Measurements from ENCODE around the gene OSTF1. TPM values are rescaled to one million over a fixed set of nuclear protein-coding genes. Genes with fewer than 3 reads are reported as not detected.

The OSTF1 gene
- total RNA-seq, 1 experiment from 2014 or later = 17.8 TPM

DNA sequence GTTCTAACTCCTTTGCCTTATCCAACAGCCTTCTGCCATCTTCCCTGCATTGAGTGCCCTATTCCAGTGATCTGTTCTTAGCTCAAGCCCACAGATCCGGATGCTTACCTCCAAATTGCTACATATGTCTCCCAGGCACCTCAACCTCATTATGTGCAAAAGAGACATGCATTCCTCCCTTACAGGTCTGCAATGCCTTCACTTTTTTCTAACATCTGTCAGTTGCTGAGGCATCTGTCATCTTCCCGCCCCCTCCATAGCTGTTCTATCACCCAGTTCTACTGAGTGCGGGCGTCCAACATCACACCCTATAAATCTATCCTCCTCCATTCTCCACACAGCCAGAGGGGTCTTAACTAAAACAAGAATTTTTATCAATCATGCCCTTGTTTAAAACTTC is 20.4 kb upstream of the OSTF1 start (continued):
- TF ChIP-seq, protein P1, sequence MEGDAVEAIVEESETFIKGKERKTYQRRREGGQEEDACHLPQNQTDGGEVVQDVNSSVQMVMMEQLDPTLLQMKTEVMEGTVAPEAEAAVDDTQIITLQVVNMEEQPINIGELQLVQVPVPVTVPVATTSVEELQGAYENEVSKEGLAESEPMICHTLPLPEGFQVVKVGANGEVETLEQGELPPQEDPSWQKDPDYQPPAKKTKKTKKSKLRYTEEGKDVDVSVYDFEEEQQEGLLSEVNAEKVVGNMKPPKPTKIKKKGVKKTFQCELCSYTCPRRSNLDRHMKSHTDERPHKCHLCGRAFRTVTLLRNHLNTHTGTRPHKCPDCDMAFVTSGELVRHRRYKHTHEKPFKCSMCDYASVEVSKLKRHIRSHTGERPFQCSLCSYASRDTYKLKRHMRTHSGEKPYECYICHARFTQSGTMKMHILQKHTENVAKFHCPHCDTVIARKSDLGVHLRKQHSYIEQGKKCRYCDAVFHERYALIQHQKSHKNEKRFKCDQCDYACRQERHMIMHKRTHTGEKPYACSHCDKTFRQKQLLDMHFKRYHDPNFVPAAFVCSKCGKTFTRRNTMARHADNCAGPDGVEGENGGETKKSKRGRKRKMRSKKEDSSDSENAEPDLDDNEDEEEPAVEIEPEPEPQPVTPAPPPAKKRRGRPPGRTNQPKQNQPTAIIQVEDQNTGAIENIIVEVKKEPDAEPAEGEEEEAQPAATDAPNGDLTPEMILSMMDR (IDR thresholded peaks at IDR 0.05) = no peak
- TF ChIP-seq ZNF423 (CRISPR knock-in tag; IDR thresholded peaks at IDR 0.05) (no peak), CBFB (CRISPR knock-in tag; IDR thresholded peaks at IDR 0.05; ENCODE audit: low read depth) (no peak), KAT7 (CRISPR knock-in tag; IDR thresholded peaks at IDR 0.05; ENCODE audit: borderline replicate concordance) (no peak)

DNA sequence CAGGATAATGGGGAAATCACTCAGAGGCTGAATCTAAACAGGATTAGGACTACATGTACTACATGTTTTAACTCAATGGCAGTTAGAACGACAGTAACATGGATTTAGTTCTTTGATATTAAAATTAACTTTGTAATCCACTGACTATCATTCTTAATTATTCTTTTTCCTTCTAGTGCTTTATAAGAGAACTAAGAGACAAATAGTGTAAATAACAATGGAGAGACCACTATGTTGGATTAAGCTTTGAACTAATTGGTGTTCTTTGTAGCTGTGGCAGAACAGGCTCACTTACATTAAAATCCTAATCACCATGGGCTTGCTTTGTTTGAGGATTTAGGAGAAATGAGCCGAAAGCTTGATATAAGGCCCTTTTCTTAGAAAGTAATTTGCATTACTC is 19.1 kb upstream of the OSTF1 start:
- CTCF ChIA-PET = no interaction called here
- Mint-ChIP-seq H3K27ac (no peak overlapping the region), H3K4me3 (no peak overlapping the region), H3K4me1 (peaks cover 19% of the 10 kb centered on the region), H3K27me3 (ENCODE audit: low read depth) (no peaks in the 10 kb centered on the region), H3K36me3 (no peaks in the 10 kb centered on the region), H3K9me3 (no peaks in the 10 kb centered on the region)
- ATAC-seq = no peak
- TF ChIP-seq ETV6 (CRISPR knock-in tag; IDR thresholded peaks at IDR 0.05) (no peak), CBFB (CRISPR knock-in tag; IDR thresholded peaks at IDR 0.05; ENCODE audit: low read depth) (no peak), ZNF396 (CRISPR knock-in tag; IDR thresholded peaks at IDR 0.05; ENCODE audit: borderline replicate concordance) (no peak), TCF7 (CRISPR knock-in tag; IDR thresholded peaks at IDR 0.05; ENCODE audit: low read depth) (no peak), FOXK1 (CRISPR knock-in tag; IDR thresholded peaks at IDR 0.05) (no peak), KAT7 (CRISPR knock-in tag; IDR thresholded peaks at IDR 0.05; ENCODE audit: borderline replicate concordance) (no peak), PRRX2 (CRISPR knock-in tag; IDR thresholded peaks at IDR 0.05) (no peak), RORB (CRISPR knock-in tag; IDR thresholded peaks at IDR 0.05) (no peak), NFE2L1 (CRISPR knock-in tag; IDR thresholded peaks at IDR 0.05) (no peak), MYBL2 (CRISPR knock-in tag; IDR thresholded peaks at IDR 0.05) (no peak), ZNF138 (CRISPR knock-in tag; conservative IDR thresholded peaks at IDR 0.05) (no peak), GABPB1 (CRISPR knock-in tag; IDR thresholded peaks at IDR 0.05) (no peak)
- TF ChIP-seq, protein P1 (IDR thresholded peaks at IDR 0.05) = no peak
- TF ChIP-seq, protein P2, sequence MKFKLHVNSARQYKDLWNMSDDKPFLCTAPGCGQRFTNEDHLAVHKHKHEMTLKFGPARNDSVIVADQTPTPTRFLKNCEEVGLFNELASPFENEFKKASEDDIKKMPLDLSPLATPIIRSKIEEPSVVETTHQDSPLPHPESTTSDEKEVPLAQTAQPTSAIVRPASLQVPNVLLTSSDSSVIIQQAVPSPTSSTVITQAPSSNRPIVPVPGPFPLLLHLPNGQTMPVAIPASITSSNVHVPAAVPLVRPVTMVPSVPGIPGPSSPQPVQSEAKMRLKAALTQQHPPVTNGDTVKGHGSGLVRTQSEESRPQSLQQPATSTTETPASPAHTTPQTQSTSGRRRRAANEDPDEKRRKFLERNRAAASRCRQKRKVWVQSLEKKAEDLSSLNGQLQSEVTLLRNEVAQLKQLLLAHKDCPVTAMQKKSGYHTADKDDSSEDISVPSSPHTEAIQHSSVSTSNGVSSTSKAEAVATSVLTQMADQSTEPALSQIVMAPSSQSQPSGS (CRISPR knock-in tag; IDR thresholded peaks at IDR 0.05; ENCODE audit: borderline replicate concordance, low read depth) = no peak
- TF ChIP-seq, protein P3, sequence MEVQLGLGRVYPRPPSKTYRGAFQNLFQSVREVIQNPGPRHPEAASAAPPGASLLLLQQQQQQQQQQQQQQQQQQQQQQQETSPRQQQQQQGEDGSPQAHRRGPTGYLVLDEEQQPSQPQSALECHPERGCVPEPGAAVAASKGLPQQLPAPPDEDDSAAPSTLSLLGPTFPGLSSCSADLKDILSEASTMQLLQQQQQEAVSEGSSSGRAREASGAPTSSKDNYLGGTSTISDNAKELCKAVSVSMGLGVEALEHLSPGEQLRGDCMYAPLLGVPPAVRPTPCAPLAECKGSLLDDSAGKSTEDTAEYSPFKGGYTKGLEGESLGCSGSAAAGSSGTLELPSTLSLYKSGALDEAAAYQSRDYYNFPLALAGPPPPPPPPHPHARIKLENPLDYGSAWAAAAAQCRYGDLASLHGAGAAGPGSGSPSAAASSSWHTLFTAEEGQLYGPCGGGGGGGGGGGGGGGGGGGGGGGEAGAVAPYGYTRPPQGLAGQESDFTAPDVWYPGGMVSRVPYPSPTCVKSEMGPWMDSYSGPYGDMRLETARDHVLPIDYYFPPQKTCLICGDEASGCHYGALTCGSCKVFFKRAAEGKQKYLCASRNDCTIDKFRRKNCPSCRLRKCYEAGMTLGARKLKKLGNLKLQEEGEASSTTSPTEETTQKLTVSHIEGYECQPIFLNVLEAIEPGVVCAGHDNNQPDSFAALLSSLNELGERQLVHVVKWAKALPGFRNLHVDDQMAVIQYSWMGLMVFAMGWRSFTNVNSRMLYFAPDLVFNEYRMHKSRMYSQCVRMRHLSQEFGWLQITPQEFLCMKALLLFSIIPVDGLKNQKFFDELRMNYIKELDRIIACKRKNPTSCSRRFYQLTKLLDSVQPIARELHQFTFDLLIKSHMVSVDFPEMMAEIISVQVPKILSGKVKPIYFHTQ (CRISPR knock-in tag; IDR thresholded peaks at IDR 0.05) = no peak
- TF ChIP-seq, protein P4, sequence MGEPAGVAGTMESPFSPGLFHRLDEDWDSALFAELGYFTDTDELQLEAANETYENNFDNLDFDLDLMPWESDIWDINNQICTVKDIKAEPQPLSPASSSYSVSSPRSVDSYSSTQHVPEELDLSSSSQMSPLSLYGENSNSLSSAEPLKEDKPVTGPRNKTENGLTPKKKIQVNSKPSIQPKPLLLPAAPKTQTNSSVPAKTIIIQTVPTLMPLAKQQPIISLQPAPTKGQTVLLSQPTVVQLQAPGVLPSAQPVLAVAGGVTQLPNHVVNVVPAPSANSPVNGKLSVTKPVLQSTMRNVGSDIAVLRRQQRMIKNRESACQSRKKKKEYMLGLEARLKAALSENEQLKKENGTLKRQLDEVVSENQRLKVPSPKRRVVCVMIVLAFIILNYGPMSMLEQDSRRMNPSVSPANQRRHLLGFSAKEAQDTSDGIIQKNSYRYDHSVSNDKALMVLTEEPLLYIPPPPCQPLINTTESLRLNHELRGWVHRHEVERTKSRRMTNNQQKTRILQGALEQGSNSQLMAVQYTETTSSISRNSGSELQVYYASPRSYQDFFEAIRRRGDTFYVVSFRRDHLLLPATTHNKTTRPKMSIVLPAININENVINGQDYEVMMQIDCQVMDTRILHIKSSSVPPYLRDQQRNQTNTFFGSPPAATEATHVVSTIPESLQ (CRISPR knock-in tag; IDR thresholded peaks at IDR 0.05) = no peak
- POLR2A ChIA-PET = no interaction called here
- DNase-seq (ENCODE audit: low spot score) = no peak

Data from WTC11 (cell line).